Stimulated activated CD4-positive, alpha-beta T cell treated with anti-CD3 and anti-CD28 coated beads, Interleukin-2, amount 100 ng/mL, for 48 hours (primary cell): ENCODE results near the gene COPZ1.
A peak's percentile ranks its signal among the peaks of the same experiment; 100 is the strongest.
"Not testable (repeated sequence)": the region's sequence is repeated elsewhere in the genome, so short reads cannot be mapped to it uniquely, and the experiment has no call there.

Experiments
- DNase-seq, 2 donors: peaks; one replicate each; pipeline ENCODE4 v3.0.0-alpha.2; 2020

Gene COPZ1

GRCh38 chr12:54337280-54337842 lies 12.4 kb downstream of the COPZ1 start:
- no peak for DNase-seq

- DNase-seq: no peak
Observed at GRCh38 chr12:54337854-54338650, 13.1 kb downstream of the COPZ1 start.

DNA sequence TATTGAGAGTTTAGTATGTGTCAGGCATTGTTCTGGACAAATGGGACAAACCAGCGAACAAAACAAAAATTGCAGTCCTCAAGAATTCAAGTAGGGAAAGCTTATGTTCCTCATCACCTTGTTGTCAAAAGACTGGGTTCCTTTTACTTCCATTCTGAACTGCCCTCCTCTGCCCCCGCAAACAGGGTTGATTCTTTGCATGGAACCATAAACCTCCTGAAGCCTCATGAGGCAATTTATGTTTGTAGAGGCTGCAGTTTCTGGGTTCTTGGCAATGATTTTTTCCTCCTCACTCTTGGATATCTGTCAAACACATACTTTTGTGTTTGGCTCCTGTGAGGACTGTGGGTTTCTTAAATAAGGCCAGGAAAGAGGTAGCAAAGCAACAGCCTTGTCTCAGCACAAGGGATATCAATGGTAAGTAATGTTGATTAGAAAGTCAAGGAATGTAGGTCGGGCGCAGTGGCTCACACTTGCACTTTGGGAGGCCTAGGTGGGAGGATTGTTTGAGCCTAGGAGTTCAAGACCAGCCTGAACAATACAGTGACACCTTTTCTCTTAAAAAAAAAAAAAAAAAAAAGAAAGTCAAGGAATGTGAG lies 13.9 kb downstream of the COPZ1 start:
- no peak for DNase-seq

- DNase-seq: no peak
Observed at GRCh38 chr12:54340846-54341245, 15.9 kb downstream of the COPZ1 start.

DNA sequence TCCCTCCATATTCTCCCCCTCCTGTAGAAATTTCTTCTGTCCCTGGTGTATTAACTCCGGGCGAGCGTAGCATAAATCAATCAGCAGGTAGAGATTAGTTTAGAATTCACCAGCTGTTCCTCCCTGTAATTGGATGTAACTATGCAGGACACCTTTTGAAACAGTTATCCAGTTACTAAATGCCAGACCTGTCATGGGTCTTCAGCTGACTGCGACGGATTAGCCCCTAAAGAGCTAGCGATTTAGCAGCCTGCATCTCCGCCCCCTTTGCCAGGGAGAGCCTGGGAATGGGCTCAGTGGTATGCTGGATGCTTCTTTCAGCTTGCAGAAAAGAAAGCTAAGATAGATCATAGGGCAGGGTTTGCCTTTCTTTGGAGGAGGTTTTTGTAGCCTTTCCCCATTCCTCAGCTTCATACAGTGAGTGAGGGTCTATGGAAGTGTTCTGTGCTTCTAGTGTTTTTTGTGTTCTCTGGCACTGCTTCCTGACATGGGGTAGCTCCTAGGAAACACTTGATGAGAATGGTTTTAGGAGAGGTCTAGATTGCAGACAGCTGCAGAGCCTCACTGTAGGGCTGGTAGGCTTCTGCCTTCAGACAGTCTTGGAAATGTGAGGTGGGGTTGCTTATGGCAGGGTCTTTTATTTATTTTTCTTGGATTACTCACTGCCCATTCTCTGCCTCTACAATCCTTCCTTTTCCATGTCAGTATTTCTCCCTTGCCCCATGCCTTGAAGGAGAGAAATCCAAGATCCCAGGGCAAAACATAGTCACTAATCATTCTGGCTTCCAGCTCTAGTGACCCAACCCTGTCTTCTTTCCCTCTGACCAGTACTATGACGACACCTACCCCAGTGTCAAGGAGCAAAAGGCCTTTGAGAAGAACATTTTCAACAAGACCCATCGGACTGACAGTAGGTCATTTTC lies 16.7 kb downstream of the COPZ1 start:
- DNase-seq: no peak

GRCh38 chr12:54349036-54349435 lies 24.1 kb downstream of the COPZ1 start:
- no peak for DNase-seq

DNA sequence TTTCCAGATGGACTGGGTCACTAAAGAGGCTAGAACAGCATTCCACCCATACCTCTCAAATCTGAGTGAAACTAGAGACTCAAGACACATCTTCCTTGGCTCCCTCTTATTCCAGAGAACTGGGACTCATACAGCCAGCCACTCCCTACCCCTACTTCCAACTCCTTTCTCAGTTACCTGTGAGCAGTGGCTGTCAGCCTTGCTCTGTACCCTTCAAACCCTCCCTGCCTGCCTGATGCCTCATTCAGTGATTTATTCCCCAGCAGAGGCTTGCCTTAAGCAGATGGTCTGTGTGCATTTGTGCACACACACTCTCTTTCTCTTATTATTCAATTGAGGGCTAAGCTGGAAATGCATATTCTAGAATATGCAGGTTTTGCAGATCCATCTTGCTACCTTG lies 24.7 kb downstream of the COPZ1 start:
- DNase-seq: no peak

DNA sequence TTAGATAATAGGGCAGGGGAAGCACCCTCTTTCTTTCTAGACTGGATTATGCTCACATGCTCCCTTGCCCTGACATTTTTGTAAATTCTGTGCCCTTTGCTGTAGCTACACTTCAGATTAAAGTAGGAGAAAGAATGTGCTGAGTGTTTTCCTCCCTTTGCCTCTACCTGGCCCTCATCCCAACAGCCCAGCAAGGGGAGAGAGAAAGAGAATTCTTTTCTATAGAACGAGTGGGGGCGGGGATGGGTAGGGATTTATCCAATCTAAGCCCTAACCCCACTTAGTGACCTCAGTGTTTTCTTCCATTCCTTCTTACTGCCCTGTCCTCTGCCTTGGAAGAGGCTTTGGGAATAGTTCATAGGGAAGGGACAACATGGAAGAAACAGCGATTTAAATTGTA lies 25.8 kb downstream of the COPZ1 start:
- no peak for DNase-seq

DNA sequence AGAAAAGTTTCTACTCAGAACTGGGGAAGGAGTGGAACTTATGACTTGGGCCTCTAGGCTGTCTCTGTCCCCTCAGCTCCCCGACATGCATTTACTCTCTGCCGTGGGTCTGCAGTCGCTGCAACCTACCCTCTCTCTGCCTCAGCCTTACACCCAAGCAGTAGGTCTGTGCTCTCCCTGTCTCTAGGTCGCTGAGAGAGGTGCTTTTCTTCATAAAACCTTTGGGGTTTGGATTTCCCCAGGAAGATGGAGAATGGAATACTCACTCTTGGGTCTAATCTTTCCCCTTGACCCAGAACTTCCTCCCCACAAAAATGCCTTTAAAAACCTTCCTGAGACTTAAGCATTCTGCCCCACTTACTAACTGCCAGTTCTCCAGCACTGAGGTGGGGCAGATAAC lies 26.4 kb downstream of the COPZ1 start:
- DNase-seq: no peak

- peak in 1 of 2 donors; percentile 24 for DNase-seq
Observed at GRCh38 chr12:54352022-54352531, 27.1 kb downstream of the COPZ1 start.

DNA sequence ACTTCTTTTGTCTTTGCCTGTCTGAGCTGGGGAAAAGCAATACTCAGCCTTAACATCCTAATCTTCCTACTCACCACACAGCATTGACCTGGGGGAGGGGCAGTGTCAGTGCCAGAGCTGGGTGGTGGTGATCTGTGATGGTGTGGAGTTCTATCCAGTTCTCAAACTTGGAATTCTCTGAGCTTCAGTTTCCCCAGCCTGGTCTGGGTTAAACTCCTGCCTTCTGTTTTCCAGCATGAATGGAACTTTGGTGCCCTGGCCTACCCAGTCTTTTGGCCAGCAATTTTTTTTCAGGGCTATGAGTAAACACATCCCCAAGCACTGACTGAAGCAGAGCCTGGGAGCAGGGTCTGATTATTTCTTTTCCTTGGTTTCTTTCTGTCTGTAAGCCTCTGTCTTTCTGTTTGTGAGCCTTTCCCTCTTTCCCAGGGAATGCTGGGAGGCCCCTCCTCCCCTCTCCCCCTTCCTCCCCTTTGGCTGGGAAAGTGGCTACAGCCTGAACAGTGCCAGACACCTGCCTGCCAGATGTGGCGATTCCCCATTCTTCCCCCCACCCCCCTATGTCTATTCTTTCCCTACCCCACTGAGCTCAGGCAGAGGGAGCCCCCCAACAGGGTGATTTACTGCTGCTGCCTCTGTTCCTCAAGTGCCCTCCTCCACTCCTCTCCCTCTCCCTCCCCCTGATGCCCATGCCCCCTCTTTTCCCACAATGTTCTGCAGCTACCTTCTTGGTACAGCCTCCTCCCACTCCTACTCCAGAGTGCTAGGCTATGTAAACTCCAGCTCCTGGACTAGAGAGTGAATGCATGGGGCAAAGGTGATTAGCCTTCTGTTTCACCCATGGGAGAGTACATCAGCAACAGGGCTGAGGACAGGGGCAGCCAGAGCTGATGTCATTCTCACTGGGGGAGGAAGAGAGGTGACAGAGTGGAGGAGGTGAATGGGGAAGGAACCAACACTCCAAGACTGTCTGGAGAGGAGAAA lies 28.3 kb downstream of the COPZ1 start:
- no peak for DNase-seq

DNA sequence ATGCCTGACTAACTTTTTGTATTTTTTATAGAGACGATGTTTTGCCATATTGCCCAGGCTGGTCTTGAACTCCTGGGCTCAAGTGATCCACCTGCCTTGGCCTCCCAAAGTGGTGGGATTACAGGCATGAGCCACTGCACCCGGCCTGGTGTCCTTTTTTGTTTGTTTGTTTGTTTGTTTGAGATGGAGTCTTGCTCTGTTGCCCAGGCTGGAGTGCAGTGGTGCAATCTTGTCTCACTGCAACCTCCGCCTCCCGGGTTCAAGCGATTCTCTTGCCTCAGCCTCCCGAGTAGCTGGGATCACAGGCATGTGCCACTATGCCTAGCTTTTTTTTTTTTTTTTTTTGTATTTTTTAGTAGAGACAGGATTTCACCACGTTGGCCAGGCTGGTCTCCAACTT lies 29.3 kb downstream of the COPZ1 start:
- DNase-seq: not testable (repeated sequence)

DNA sequence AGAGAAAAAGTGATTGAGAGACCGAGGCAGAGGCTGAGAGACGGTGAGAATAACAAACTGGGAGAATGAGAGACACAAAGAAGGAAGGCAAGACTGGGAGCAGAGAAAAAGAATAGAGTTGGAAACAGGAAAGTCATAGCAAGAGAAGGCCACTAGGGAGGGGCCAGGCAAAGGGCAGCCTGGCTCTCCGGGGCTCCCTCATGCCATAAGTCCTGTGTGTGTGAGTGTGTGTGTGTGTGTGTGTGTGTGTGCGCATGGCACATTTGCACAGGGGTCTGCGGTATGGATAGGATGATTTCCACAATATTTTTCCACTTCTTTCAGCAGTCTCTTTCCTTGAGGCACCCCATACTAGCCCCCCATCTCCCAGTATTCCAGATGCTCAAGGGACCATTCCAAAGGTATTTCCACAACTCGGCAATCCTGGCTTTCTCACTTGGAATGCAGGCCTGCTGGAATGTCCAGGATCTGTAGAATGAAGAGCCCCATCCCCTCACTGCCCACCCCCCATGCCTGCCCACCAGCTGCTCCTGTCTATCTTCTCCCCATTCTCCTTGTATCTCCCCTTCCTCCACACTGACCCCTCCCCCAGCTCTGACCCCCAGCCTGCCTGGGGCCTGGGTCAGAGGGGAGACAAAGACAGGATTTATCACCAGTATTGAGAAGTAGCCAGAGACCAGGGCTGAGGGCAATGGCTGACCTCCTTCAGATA lies 30.3 kb downstream of the COPZ1 start:
- no peak for DNase-seq

GRCh38 chr12:54356228-54356627 lies 31.3 kb downstream of the COPZ1 start:
- DNase-seq: no peak

DNA sequence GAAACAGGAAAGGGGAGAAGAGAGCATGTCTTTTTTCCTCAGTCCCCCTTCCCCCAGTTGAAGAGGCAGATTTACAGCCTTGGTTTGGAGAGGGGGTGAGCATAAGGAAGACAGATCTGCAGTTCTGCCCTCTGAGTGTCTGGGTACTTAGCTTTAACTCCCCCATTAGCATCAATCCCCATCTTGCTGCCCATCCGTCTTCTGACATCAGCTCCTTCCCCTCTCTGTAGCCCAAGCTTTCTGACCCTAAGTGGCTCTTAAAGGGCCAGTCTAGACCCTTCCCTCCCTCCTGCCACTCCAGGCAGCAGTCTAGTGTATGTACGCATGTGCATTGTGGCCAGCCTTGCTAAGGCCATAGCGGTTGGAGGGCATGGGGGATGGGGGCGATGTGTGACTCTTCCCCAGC lies 32.0 kb downstream of the COPZ1 start:
- no peak for DNase-seq

DNA sequence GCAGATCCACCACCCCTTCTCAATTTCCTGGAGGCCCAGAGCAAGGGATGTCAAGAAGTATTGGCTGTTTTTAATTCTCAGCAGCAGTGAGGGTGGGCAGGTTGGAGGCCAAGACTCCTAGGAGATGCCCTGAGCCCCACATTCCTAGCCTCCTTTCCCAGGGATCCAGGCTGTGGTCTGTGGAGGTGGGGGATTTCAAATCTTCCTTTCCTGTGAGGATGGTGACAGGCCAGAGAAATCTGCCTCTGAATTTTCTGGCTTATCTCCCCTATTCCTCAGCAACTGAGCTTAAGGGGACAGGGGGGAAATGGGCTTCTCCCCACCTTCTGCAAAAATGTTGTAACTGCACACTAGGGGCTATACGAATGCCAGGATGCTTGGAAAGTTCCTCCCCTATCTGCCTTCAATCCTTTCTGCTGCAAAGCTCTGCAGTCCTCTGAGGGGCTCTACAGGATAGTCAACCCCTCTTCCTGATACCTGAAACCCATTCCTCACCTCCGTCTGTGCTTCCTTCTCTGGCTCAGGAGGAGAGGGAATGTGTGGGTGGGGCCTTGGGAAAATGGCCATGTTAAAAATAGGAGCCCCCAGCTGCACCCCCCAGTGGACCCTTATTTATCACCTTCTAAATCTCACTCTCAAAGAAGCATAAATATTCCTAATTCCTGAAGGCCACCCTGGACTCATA lies 32.7 kb downstream of the COPZ1 start:
- DNase-seq: no peak

- DNase-seq: no peak
Observed at GRCh38 chr12:54358191-54358944, 33.4 kb downstream of the COPZ1 start.

- peak; percentile 78 to 89 for DNase-seq
Observed at GRCh38 chr12:54358945-54359761, 34.2 kb downstream of the COPZ1 start.
